H9 (cell line): Measurements from ENCODE around the gene APOBEC3B. TPM values are rescaled to one million over a fixed set of nuclear protein-coding genes. Genes with fewer than 3 reads are reported as not detected.

Experiments used
- DNase-seq: peaks from one replicate; pipeline ENCODE4 v3.0.0-alpha.2; 2017
- H2AFZ ChIP-seq: one replicate; pipeline ENCODE4 v1.6.1; 2013; ENCODE audit warnings: mild to moderate bottlenecking, low read length, control low read depth, moderate library complexity
- H2AK5ac ChIP-seq: 2 replicates; pipeline ENCODE4 v1.6.1; 2013; ENCODE audit warnings: low read length, control low read depth, mixed read lengths; ENCODE audit not compliant: insufficient read length
- H2BK120ac ChIP-seq: one replicate; pipeline ENCODE4 v1.6.1; 2013; ENCODE audit warnings: low read depth, mild to moderate bottlenecking, low read length, control low read depth, inconsistent platforms; ENCODE audit not compliant: poor library complexity, severe bottlenecking
- H2BK12ac ChIP-seq: 2 replicates; pipeline ENCODE4 v1.6.1; 2013; ENCODE audit warnings: low read length, control low read depth, mixed read lengths, low read depth; ENCODE audit not compliant: insufficient read length
- H2BK15ac ChIP-seq: 2 replicates; pipeline ENCODE4 v1.6.1; 2013; ENCODE audit warnings: low read depth, low read length, control low read depth
- H2BK20ac ChIP-seq: one replicate; pipeline ENCODE4 v1.6.1; 2013; ENCODE audit warnings: low read depth, mild to moderate bottlenecking, low read length, control low read depth, inconsistent platforms; ENCODE audit not compliant: poor library complexity, severe bottlenecking
- H2BK5ac ChIP-seq: 2 replicates; pipeline ENCODE4 v1.6.1; 2013; ENCODE audit warnings: low read length, control low read depth, mixed read lengths; ENCODE audit not compliant: insufficient read length
- H3K14ac ChIP-seq: 2 replicates; pipeline ENCODE4 v1.6.1; 2013; ENCODE audit warnings: low read length, control low read depth; ENCODE audit not compliant: insufficient read depth
- H3K18ac ChIP-seq: 2 replicates; pipeline ENCODE4 v1.6.1; 2013; ENCODE audit warnings: low read depth, mild to moderate bottlenecking, mixed read lengths, low read length, control low read depth; ENCODE audit not compliant: insufficient read length
- H3K23ac ChIP-seq: 2 replicates; pipeline ENCODE4 v1.6.1; 2013; ENCODE audit warnings: low read length, control low read depth, mixed read lengths, low read depth; ENCODE audit not compliant: insufficient read length
- H3K23me2 ChIP-seq: 2 replicates; pipeline ENCODE4 v1.6.1; 2013; ENCODE audit warnings: low read depth, mild to moderate bottlenecking, mixed read lengths, low read length, control low read depth; ENCODE audit not compliant: insufficient read length, poor library complexity, severe bottlenecking
- H3K27ac ChIP-seq: 2 replicates; pipeline ENCODE4 v1.5.1; 2013; ENCODE audit warnings: low read length, control low read depth, mixed read lengths, low read depth; ENCODE audit not compliant: insufficient read length
- H3K27me3 ChIP-seq: 2 replicates; pipeline ENCODE4 v1.6.1; 2013; ENCODE audit warnings: low read length, control low read depth, inconsistent platforms; ENCODE audit not compliant: insufficient read depth
- H3K4ac ChIP-seq: 2 replicates; pipeline ENCODE4 v1.6.1; 2013; ENCODE audit warnings: low read depth, mild to moderate bottlenecking, control low read depth, inconsistent platforms, low read length, moderate library complexity
- H3K4me1 ChIP-seq: 2 replicates; pipeline ENCODE4 v1.6.1; 2013; ENCODE audit warnings: low read length, control low read depth, inconsistent platforms; ENCODE audit not compliant: insufficient read depth
- H3K4me2 ChIP-seq: 2 replicates; pipeline ENCODE4 v1.6.1; 2013; ENCODE audit warnings: low read length, control low read depth, mixed read lengths; ENCODE audit not compliant: insufficient read length, insufficient read depth
- H3K56ac ChIP-seq: 2 replicates; pipeline ENCODE4 v1.6.1; 2013; ENCODE audit warnings: low read depth, mild to moderate bottlenecking, mixed read lengths, low read length, control low read depth; ENCODE audit not compliant: insufficient read length
- H3K79me1 ChIP-seq: 2 replicates; pipeline ENCODE4 v1.6.1; 2013; ENCODE audit warnings: low read depth, mild to moderate bottlenecking, moderate library complexity, low read length, control low read depth, inconsistent platforms; ENCODE audit not compliant: insufficient read depth, poor library complexity, severe bottlenecking
- H3K79me2 ChIP-seq: 2 replicates; pipeline ENCODE4 v1.6.1; 2013; ENCODE audit warnings: low read length, control low read depth, inconsistent platforms; ENCODE audit not compliant: insufficient read depth
- H3K9ac ChIP-seq: 2 replicates; pipeline ENCODE4 v1.6.1; 2013; ENCODE audit warnings: low read length, control low read depth, mixed read lengths; ENCODE audit not compliant: insufficient read length; ENCODE audit errors: extremely low read depth
- H3K9me3 ChIP-seq: one replicate; pipeline ENCODE4 v1.6.1; 2013; ENCODE audit warnings: low read depth, low read length, inconsistent platforms; ENCODE audit not compliant: control insufficient read depth
- H3T11ph ChIP-seq: one replicate; pipeline ENCODE4 v1.6.1; 2013; ENCODE audit warnings: mild to moderate bottlenecking, low read length, control low read depth, inconsistent platforms
- H4K20me1 ChIP-seq: one replicate; pipeline ENCODE4 v1.6.1; 2013; ENCODE audit not compliant: control insufficient read depth, insufficient read length, insufficient read depth
- H4K5ac ChIP-seq: 2 replicates; pipeline ENCODE4 v1.6.1; 2013; ENCODE audit warnings: low read depth, mild to moderate bottlenecking, mixed read lengths, low read length, control low read depth; ENCODE audit not compliant: insufficient read length
- H4K8ac ChIP-seq: replicated peaks from 2 replicates; pipeline ENCODE4 v1.6.1; 2013; ENCODE audit warnings: low read length, control low read depth, mixed read lengths, low read depth; ENCODE audit not compliant: insufficient read length
- H4K91ac ChIP-seq: 2 replicates; pipeline ENCODE4 v1.6.1; 2013; ENCODE audit warnings: low read depth, mild to moderate bottlenecking, moderate library complexity, mixed read lengths, low read length, control low read depth; ENCODE audit not compliant: insufficient read length
- H3K27ac Mint-ChIP-seq, 3 experiments: 2 replicates in 2 of 3; 3 replicates in 1 of 3; pipeline ENCODE4 v1.8.0; 2020 to 2021; ENCODE audit warnings: mixed read lengths in 3 of 3, mild to moderate bottlenecking in 1 of 3, moderate library complexity in 1 of 3
- H3K27me3 Mint-ChIP-seq: 2 replicates; pipeline ENCODE4 v1.8.0; 2021; ENCODE audit warnings: low read depth, mild to moderate bottlenecking, moderate library complexity, mixed read lengths
- H3K36me3 Mint-ChIP-seq, 3 experiments: 2 replicates in 2 of 3; 3 replicates in 1 of 3; pipeline ENCODE4 v1.8.0; 2020 to 2021; ENCODE audit warnings: low read depth in 3 of 3, mixed read lengths in 3 of 3; ENCODE audit not compliant: insufficient read depth in 1 of 3
- H3K4me1 Mint-ChIP-seq, 2 experiments: 2 replicates each; pipeline ENCODE4 v1.8.0; 2020; ENCODE audit warnings: mixed read lengths in 2 of 2
- H3K4me3 Mint-ChIP-seq, 2 experiments: 2 replicates in 1 of 2; 3 replicates in 1 of 2; pipeline ENCODE4 v1.8.0; 2020 to 2021; ENCODE audit warnings: mild to moderate bottlenecking in 2 of 2, mixed read lengths in 2 of 2, moderate library complexity in 1 of 2
- H3K9me3 Mint-ChIP-seq, 2 experiments: 2 replicates in 1 of 2; 3 replicates in 1 of 2; pipeline ENCODE4 v1.8.0; 2020; ENCODE audit warnings: mild to moderate bottlenecking in 2 of 2, mixed read lengths in 2 of 2, moderate library complexity in 1 of 2
- WGBS: extraction: QIAGEN DNeasy Blood & Tissue Kit; methylation state at CpG from one replicate; pipeline ENCODE4 v1.1.7; 2013; ENCODE audit warnings: missing lambda C conversion rate, low lambda C conversion rate, mixed read lengths; ENCODE audit not compliant: insufficient read length; ENCODE audit errors: extremely low coverage; 5-methylcytosine and 5-hydroxymethylcytosine counted together
- total RNA-seq: library from RNA; stranded (reverse); gene quantifications from 2 replicates; pipeline ENCODE4 v1.2.1, GENCODE V29; 2021
- TF ChIP-seq, protein P1 (sequence below): fragments of 200-600 bp; sonication (generic); conservative IDR thresholded peaks from 3 replicates; pipeline ENCODE4 v1.8.0; 2021; ENCODE audit warnings: antibody characterized with exemption, mild to moderate bottlenecking

The APOBEC3B gene
- total RNA-seq, 1 experiment from 2014 or later: 29.0 TPM

GRCh38 chr22:38970551-38970950, 11.6 kb upstream of the APOBEC3B start:
- Histone ChIP-seq H3K18ac (no peak overlapping the region), H3K56ac (no peak overlapping the region), H4K91ac (no peak overlapping the region), H2BK15ac (no peak overlapping the region), H3K79me2 (no peaks in the 10 kb centered on the region), H3T11ph (no peak overlapping the region), H3K4me2 (no peak overlapping the region), H4K8ac (no peak overlapping the region), H3K23me2 (no peaks in the 10 kb centered on the region), H4K20me1 (no peaks in the 10 kb centered on the region), H4K5ac (no peak overlapping the region), H3K23ac (no peak overlapping the region), H3K14ac (no peak overlapping the region), H3K27me3 (no peaks in the 10 kb centered on the region), H2BK120ac (no peak overlapping the region), H3K79me1 (no peaks in the 10 kb centered on the region), H3K9me3 (no peaks in the 10 kb centered on the region), H2BK5ac (no peak overlapping the region), H3K4ac (no peak overlapping the region), H2AK5ac (no peak overlapping the region), H3K9ac (no peak overlapping the region), H3K27ac (no peak overlapping the region), H3K4me1 (no peaks in the 10 kb centered on the region), H2BK20ac (no peak overlapping the region), H2AFZ (no peak overlapping the region), H2BK12ac (no peak overlapping the region)
- no peak for DNase-seq
- peaks cover 10 to 15% of the 10 kb centered on the region in 2 experiments for H3K4me1 Mint-ChIP-seq
- no CpG with 5 or more reads among the region's 8 CpGs for WGBS
- TF ChIP-seq, protein P1, sequence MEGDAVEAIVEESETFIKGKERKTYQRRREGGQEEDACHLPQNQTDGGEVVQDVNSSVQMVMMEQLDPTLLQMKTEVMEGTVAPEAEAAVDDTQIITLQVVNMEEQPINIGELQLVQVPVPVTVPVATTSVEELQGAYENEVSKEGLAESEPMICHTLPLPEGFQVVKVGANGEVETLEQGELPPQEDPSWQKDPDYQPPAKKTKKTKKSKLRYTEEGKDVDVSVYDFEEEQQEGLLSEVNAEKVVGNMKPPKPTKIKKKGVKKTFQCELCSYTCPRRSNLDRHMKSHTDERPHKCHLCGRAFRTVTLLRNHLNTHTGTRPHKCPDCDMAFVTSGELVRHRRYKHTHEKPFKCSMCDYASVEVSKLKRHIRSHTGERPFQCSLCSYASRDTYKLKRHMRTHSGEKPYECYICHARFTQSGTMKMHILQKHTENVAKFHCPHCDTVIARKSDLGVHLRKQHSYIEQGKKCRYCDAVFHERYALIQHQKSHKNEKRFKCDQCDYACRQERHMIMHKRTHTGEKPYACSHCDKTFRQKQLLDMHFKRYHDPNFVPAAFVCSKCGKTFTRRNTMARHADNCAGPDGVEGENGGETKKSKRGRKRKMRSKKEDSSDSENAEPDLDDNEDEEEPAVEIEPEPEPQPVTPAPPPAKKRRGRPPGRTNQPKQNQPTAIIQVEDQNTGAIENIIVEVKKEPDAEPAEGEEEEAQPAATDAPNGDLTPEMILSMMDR: no peak
- H3K4me3 Mint-ChIP-seq: no peak overlapping the region; a peak in 1 of 5 replicates
- H3K9me3 Mint-ChIP-seq: peaks cover 5 to 8% of the 10 kb centered on the region in 2 experiments; a peak in 4 of 5 replicates
- H3K36me3 Mint-ChIP-seq: no peaks in the 10 kb centered on the region
- no peak overlapping the region for H3K27ac Mint-ChIP-seq
- peaks cover 27% of the 10 kb centered on the region for H3K27me3 Mint-ChIP-seq
